ENCODE results near the gene CR1L. TPM values are rescaled to one million over a fixed set of nuclear protein-coding genes. Genes with fewer than 3 reads are reported as not detected.
"Not testable (repeated sequence)": the region's sequence is repeated elsewhere in the genome, so short reads cannot be mapped to it uniquely, and the experiment has no call there.

The CR1L gene
- total RNA-seq, 3 donors from 2014 or later, result not detected

DNA sequence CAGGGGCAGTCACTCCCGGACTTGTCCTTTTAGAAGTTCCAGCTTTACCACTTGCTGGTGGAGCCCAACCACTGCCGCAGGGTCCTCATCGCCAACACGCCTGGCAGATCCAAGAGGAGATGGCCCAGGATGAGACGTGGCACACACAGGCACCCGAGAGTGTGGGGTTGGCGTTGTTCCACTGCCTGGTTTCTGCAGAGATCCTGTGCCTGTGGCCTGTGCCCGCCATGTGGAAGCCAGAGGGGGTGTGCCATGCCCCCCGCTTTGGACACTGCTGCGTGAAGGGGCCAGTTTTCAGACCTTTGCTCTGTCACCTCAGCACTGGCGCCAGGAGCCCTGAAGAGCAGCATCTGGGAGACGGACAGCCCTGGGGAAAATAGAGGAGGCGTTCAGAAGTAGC, 117.7 kb downstream of the CR1L start:
- TF ChIP-seq, protein P1, sequence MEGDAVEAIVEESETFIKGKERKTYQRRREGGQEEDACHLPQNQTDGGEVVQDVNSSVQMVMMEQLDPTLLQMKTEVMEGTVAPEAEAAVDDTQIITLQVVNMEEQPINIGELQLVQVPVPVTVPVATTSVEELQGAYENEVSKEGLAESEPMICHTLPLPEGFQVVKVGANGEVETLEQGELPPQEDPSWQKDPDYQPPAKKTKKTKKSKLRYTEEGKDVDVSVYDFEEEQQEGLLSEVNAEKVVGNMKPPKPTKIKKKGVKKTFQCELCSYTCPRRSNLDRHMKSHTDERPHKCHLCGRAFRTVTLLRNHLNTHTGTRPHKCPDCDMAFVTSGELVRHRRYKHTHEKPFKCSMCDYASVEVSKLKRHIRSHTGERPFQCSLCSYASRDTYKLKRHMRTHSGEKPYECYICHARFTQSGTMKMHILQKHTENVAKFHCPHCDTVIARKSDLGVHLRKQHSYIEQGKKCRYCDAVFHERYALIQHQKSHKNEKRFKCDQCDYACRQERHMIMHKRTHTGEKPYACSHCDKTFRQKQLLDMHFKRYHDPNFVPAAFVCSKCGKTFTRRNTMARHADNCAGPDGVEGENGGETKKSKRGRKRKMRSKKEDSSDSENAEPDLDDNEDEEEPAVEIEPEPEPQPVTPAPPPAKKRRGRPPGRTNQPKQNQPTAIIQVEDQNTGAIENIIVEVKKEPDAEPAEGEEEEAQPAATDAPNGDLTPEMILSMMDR (IDR thresholded peaks at IDR 0.05), result no peak
- intact Hi-C loops (cut with DNase I, micrococcal nuclease), result no loop called here
- no peak for DNase-seq
- Histone ChIP-seq H3K4me3 (no peak overlapping the region), H3K9me3 (no peaks in the 10 kb centered on the region), H3K4me1 (ENCODE audit: low read depth) (no peaks in the 10 kb centered on the region), H3K36me3 (ENCODE audit: low read depth) (peaks cover 4% of the 10 kb centered on the region)
- no peak for ATAC-seq

DNA sequence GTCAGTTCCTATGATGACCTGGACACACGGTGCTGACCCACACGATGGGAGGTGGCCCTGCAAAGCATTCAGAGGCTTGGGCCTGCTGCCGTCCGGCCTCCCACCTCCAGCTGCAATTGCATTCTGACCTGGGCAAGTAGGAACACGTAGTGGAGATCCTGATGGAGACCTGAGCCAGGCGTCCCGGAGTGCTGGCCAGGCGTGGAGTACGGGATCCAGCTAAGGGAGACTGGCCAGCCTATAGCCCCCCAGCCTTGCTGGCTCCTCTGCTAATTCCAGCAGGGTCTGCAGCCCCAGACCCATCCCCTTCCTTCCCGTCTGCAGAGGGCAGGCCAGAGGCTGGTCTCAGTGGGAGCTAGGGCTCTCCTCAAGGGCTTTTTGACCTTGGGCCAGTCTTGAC, 118.2 kb downstream of the CR1L start:
- ATAC-seq, result no peak
- no peak for DNase-seq
- TF ChIP-seq, protein P1 (IDR thresholded peaks at IDR 0.05), result no peak
- H3K4me3 ChIP-seq, result no peak overlapping the region
- peaks cover 4% of the 10 kb centered on the region for H3K36me3 ChIP-seq (ENCODE audit: low read depth)
- H3K4me1 ChIP-seq (ENCODE audit: low read depth), result no peaks in the 10 kb centered on the region
- no peaks in the 10 kb centered on the region for H3K9me3 ChIP-seq
- intact Hi-C loops (cut with DNase I, micrococcal nuclease), result no loop called here

- no peak overlapping the region for H3K4me3 ChIP-seq
- no peaks in the 10 kb centered on the region for H3K9me3 ChIP-seq
- DNase-seq (no peak), ATAC-seq (no peak)
- H3K36me3 ChIP-seq (ENCODE audit: low read depth), result peaks cover 4% of the 10 kb centered on the region
- TF ChIP-seq, protein P1 (IDR thresholded peaks at IDR 0.05), result no peak
- intact Hi-C loops (cut with DNase I, micrococcal nuclease), result no loop called here
- H3K4me1 ChIP-seq (ENCODE audit: low read depth), result no peaks in the 10 kb centered on the region
Observed at GRCh38 chr1:207763972-207764371, 119.0 kb downstream of the CR1L start.

- intact Hi-C loops (cut with DNase I, micrococcal nuclease), result no loop called here
- DNase-seq, result no peak
- Histone ChIP-seq H3K36me3 (ENCODE audit: low read depth) (peaks cover 4% of the 10 kb centered on the region), H3K4me1 (ENCODE audit: low read depth) (no peaks in the 10 kb centered on the region), H3K9me3 (peaks cover 4% of the 10 kb centered on the region), H3K4me3 (no peak overlapping the region)
- no peak for ATAC-seq
- TF ChIP-seq, protein P1 (IDR thresholded peaks at IDR 0.05), result no peak
Observed at GRCh38 chr1:207766569-207766968, 121.6 kb downstream of the CR1L start.

DNA sequence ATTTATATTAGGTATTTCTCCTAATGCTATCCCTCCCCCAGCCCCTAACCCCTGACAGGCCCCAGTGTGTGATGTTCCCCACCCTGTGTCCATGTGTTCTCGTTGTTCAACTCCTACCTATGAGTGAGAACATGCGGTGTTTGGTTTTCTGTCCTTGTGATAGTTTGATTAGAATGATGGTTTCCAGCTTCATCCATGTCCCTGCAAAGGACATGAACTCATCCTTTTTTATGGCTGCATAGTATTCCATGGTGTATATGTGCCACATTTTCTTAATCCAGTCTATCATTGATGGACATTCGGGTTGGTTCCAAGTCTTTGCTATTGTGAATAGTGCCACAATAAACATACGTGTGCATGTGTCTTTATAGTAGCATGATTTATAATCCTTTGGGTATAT, 125.6 kb downstream of the CR1L start:
- DNase-seq; H3K9me3 ChIP-seq; intact Hi-C loops (cut with DNase I, micrococcal nuclease); ATAC-seq; H3K4me3 ChIP-seq; H3K4me1 ChIP-seq (ENCODE audit: low read depth); H3K36me3 ChIP-seq (ENCODE audit: low read depth): not testable (repeated sequence)

Other genes with a start within 250 kb of the CR1L start
- under 1 TPM in 2 of 3 donors, not detected in 1; 0.10 to 0.38 TPM for gene CR2, start 190.8 kb upstream of the CR1L start, total RNA-seq
- 1 to 10 TPM in 2 of 3 donors, under 1 TPM in 1; 0.84 to 7.2 (median 3.8) TPM for gene CR1, start 149.0 kb upstream of the CR1L start, total RNA-seq
- gene CD46, start 106.9 kb downstream of the CR1L start, total RNA-seq, result 100 to 1,000 TPM; 170 to 260 (median 202) TPM